ENCODE measurements around the gene DAB1. TPM values are rescaled to one million over a fixed set of nuclear protein-coding genes. Genes with fewer than 3 reads are reported as not detected.

Gene DAB1
- total RNA-seq, 2 donors from 2014 or later, result 8.7 to 13.6 TPM

GRCh38 chr1:57084701-57085100, 339.2 kb downstream of the DAB1 start:
- H3K27ac Mint-ChIP-seq, result no peak overlapping the region
- H3K4me1 Mint-ChIP-seq, result no peaks in the 10 kb centered on the region
- H3K27me3 Mint-ChIP-seq, result no peaks in the 10 kb centered on the region
- DNase-seq (no peak), ATAC-seq (no peak)
- no peak overlapping the region for H3K4me3 Mint-ChIP-seq
- H3K9me3 ChIP-seq (ENCODE audit: control insufficient read depth, low read length, poor library complexity, severe bottlenecking), result no peaks in the 10 kb centered on the region
- no peaks in the 10 kb centered on the region for H3K36me3 Mint-ChIP-seq (ENCODE audit: low read depth)

DNA sequence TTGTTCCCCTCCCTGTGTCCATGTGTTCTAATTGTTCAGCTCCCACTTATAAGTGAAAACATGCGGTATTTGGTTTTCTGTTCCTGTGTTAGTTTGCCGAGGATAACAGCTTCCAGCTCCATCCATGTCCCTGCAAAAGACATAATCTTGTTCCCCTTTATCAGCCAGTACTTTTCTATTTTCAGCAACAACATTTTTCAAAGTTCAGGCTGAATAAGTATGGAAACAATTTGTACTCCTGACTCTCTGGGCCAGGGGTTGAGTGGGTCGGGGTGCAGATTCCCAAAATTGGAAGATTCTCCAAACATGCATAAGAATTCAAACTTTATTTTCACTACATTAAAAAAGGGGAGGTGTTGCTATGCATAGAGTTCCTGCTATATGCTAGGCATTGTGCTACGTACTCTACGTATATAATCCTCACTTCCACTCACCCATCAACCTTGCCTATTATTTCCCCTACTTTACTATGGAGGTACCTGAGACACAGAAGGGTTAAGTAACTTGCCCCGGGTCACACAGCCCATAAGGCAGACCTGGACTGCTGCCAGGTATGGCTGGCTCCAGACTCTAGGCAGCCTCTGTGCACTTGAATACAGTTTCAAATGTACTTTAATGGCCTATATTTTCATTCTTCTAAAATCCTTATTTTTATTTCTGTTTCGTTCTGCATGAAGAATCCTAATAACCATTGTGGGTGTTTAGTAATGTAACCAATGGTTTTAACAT, 341.0 kb downstream of the DAB1 start:
- H3K4me3 Mint-ChIP-seq, result no peak overlapping the region
- no peak overlapping the region for H3K27ac Mint-ChIP-seq
- ATAC-seq (no peak), DNase-seq (no peak)
- no peaks in the 10 kb centered on the region for H3K27me3 Mint-ChIP-seq
- peaks cover 2% of the 10 kb centered on the region for H3K36me3 Mint-ChIP-seq (ENCODE audit: low read depth)
- no peaks in the 10 kb centered on the region for H3K4me1 Mint-ChIP-seq
- H3K9me3 ChIP-seq (ENCODE audit: control insufficient read depth, low read length, poor library complexity, severe bottlenecking), result no peaks in the 10 kb centered on the region

DNA sequence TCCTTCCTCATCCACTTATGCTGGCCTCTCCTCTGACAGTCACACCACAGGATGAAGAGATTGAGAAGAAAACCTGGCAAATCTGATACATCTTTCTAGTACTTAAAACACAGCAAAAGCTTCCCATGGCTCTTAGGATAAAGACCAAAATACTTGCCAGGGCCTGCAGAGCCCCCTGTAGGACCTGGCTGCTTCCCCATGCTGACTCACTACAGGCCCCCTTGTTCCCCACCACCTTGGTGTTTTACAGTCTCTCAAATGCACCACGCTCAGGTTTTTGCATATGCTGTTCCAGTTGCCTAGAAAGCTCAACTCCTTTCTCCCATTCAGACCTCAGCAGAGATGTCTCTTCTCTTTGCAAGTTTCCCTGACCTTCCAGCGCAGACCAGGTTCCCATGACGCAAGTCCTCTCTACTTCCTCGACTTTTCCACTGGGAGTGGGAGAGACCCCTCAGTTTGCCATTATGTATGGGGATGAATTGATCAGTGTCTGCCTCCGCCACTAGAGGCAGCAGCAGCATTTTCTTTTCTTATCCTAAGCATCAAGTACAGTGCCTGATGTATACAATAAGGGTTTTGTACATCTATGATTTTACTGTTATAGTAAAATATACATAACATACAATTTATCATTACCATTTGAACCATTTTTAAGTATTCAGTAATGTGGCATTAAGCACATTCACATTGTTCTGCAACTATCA, 344.3 kb downstream of the DAB1 start:
- H3K4me3 Mint-ChIP-seq, result no peak overlapping the region
- ATAC-seq (no peak), DNase-seq (no peak)
- no peak overlapping the region for H3K27ac Mint-ChIP-seq
- no peaks in the 10 kb centered on the region for H3K4me1 Mint-ChIP-seq
- no peaks in the 10 kb centered on the region for H3K27me3 Mint-ChIP-seq
- H3K36me3 Mint-ChIP-seq (ENCODE audit: low read depth), result peaks cover 2% of the 10 kb centered on the region
- no peaks in the 10 kb centered on the region for H3K9me3 ChIP-seq (ENCODE audit: control insufficient read depth, low read length, poor library complexity, severe bottlenecking)

DNA sequence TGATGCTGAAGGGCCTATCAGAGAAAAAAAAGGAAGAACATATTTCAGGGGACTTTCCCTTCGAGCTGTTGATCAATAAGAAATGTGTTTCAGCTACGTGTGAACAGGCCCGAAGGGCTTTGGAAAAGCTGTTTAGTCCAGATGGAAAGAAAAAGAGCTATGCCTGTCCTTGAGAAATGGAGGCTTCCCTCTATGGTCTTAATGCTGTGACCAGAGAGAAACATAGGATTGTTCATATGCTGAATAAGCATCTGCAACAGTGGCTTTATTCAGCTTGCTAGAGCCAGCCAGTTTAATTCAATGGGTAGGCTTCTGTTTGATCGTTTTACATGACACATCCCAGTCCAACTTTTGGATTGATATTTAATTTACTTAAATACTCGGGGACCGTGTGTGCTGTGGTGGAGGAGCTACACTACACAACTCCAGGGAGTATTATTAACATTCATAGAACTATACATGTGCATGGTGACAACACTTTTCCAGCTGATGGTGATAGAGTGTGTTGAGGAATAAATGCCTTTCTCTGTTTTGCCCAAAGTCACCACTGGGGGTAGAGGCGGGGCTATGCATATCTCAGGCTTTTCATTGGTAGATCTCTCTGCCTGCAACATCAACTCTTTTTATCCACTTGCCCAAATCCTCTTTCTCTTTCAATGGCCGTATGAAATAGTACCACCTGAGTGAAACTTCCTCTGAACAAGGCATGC, 351.3 kb downstream of the DAB1 start:
- ATAC-seq, result no peak
- Mint-ChIP-seq H3K27ac (no peak overlapping the region), H3K36me3 (ENCODE audit: low read depth) (peaks cover 5% of the 10 kb centered on the region), H3K4me1 (no peaks in the 10 kb centered on the region), H3K27me3 (no peaks in the 10 kb centered on the region), H3K4me3 (no peak overlapping the region)
- H3K9me3 ChIP-seq (ENCODE audit: control insufficient read depth, low read length, poor library complexity, severe bottlenecking), result no peaks in the 10 kb centered on the region
- DNase-seq, result no peak

DNA sequence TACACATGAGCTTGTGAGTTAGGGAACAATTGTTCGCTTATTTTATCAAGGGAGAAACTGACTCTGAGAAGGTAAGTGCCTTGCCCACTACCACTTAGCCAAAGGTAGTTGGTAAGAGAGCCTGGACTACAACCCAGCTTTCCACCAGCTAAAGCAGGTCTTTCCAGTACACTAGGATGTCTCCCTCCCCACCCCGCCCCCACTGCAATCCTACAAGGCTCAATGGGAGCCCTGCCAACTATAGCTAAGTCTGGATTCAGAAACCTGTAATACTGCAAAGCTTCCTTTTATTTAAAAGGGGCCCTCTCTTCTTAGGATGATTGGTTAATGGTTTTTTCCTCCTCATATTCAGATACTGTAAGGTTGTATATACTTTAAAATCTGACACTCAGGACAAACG, 356.0 kb downstream of the DAB1 start:
- no peaks in the 10 kb centered on the region for H3K4me1 Mint-ChIP-seq
- no peak overlapping the region for H3K27ac Mint-ChIP-seq
- ATAC-seq (no peak), DNase-seq (no peak)
- H3K4me3 Mint-ChIP-seq, result no peak overlapping the region
- H3K9me3 ChIP-seq (ENCODE audit: control insufficient read depth, low read length, poor library complexity, severe bottlenecking), result no peaks in the 10 kb centered on the region
- no peaks in the 10 kb centered on the region for H3K27me3 Mint-ChIP-seq
- peaks cover 2% of the 10 kb centered on the region for H3K36me3 Mint-ChIP-seq (ENCODE audit: low read depth)

DNA sequence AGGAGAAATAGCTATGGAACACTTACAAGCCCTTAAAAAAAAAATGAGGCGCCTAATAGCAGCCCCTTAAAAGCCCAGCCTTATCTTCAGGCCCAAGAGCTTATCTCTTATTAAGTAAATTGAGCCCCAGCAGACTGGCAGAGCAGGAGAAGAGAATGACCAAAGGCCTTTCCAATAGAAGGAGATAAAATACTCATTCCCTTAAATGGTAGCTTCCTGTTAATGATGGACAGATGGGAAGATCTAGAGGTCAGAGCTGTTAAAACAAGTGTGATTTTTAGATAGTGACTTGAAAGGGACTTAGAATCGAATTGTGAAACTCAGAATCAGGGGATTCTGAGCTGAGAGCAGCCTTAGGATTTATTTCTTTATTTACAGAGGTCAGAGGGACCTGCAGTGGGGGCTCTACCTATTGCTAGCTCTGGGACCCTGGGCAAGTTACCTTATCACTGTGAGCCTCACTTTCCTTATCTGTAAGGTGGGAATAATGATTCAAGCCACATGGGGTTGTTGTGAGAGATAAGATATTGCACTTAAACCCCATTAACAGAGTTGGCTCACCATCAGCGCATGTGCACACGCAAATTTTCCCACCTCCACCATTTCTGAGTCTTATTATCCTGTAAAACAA, 356.8 kb downstream of the DAB1 start:
- ATAC-seq (no peak), DNase-seq (no peak)
- peaks cover 2% of the 10 kb centered on the region for H3K36me3 Mint-ChIP-seq (ENCODE audit: low read depth)
- no peaks in the 10 kb centered on the region for H3K9me3 ChIP-seq (ENCODE audit: control insufficient read depth, low read length, poor library complexity, severe bottlenecking)
- H3K27me3 Mint-ChIP-seq, result no peaks in the 10 kb centered on the region
- no peak overlapping the region for H3K27ac Mint-ChIP-seq
- H3K4me1 Mint-ChIP-seq, result no peaks in the 10 kb centered on the region
- H3K4me3 Mint-ChIP-seq, result no peak overlapping the region

GRCh38 chr1:57065442-57065841, 358.4 kb downstream of the DAB1 start:
- DNase-seq, result no peak
- Mint-ChIP-seq H3K36me3 (ENCODE audit: low read depth) (peaks cover 2% of the 10 kb centered on the region), H3K27ac (no peak overlapping the region), H3K4me1 (no peaks in the 10 kb centered on the region), H3K4me3 (no peak overlapping the region), H3K27me3 (no peaks in the 10 kb centered on the region)
- ATAC-seq, result no peak
- no peaks in the 10 kb centered on the region for H3K9me3 ChIP-seq (ENCODE audit: control insufficient read depth, low read length, poor library complexity, severe bottlenecking)

DNA sequence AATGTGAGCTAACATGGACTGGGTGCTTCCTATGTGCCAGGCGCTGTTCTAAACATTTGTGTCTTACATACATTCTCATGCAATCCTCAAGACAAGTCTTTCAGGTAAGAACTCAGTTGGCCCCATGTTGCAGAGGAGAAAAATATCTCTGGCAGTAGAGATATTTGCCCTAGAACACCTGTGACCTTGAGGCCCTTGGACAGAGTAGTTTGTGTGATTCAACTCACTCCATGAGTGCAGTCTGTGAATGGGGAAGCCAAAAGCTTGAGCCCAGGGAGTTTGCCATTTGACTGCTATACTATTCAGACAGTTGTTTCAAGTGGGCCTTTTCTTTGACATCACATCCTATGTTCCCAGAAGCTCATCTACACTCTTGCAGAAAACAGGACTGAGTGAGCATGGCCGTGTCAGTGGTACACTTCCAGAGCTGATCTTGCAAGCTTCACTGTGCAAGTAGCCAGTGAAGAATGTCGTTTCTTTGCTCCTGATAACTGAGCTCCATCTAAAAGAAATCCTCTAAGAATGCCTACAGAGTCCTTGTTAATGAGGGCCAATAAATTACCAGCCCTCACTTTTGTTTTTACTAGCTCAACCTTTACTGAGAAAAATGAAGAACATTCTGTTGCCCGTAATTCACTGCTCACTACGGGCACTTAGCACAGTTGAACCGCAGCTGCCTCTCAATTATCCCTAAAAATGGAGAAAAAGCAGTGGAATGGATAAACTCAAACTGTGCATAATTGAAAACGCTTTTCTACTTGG, 359.3 kb downstream of the DAB1 start:
- no peak overlapping the region for H3K4me3 Mint-ChIP-seq
- H3K27me3 Mint-ChIP-seq, result no peaks in the 10 kb centered on the region
- no peaks in the 10 kb centered on the region for H3K9me3 ChIP-seq (ENCODE audit: control insufficient read depth, low read length, poor library complexity, severe bottlenecking)
- ATAC-seq (no peak), DNase-seq (no peak)
- H3K4me1 Mint-ChIP-seq, result no peaks in the 10 kb centered on the region
- peaks cover 2% of the 10 kb centered on the region for H3K36me3 Mint-ChIP-seq (ENCODE audit: low read depth)
- no peak overlapping the region for H3K27ac Mint-ChIP-seq

GRCh38 chr1:57063406-57064125, 360.3 kb downstream of the DAB1 start:
- H3K9me3 ChIP-seq (ENCODE audit: control insufficient read depth, low read length, poor library complexity, severe bottlenecking), result no peaks in the 10 kb centered on the region
- ATAC-seq (no peak), DNase-seq (no peak)
- peaks cover 9% of the 10 kb centered on the region for H3K4me1 Mint-ChIP-seq
- no peaks in the 10 kb centered on the region for H3K36me3 Mint-ChIP-seq (ENCODE audit: low read depth)
- no peak overlapping the region for H3K4me3 Mint-ChIP-seq
- no peaks in the 10 kb centered on the region for H3K27me3 Mint-ChIP-seq
- H3K27ac Mint-ChIP-seq, result no peak overlapping the region

DNA sequence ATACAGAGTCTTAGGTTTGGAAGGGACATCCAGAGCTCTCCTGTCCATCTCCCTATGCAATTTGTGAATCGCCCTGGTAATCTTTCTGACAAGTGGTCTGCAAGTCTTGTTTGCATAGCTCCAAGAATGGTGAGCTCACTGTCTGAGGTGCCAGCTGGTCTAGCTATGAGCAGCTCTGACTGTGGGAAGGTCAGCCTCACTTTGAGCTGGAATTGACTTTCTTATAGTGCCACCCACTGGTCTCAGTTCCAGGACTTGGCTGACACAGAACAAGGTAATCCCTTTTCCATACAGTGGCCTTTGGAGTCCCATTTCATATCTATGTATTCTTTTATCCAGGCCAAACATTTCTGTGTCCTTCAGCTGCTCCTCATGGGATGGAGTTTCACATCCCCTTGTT, 362.5 kb downstream of the DAB1 start:
- no peaks in the 10 kb centered on the region for H3K9me3 ChIP-seq (ENCODE audit: control insufficient read depth, low read length, poor library complexity, severe bottlenecking)
- Mint-ChIP-seq H3K4me3 (no peak overlapping the region), H3K27ac (no peak overlapping the region), H3K27me3 (no peaks in the 10 kb centered on the region), H3K4me1 (peaks cover 9% of the 10 kb centered on the region), H3K36me3 (ENCODE audit: low read depth) (peaks cover 4% of the 10 kb centered on the region)
- ATAC-seq (no peak), DNase-seq (no peak)

DNA sequence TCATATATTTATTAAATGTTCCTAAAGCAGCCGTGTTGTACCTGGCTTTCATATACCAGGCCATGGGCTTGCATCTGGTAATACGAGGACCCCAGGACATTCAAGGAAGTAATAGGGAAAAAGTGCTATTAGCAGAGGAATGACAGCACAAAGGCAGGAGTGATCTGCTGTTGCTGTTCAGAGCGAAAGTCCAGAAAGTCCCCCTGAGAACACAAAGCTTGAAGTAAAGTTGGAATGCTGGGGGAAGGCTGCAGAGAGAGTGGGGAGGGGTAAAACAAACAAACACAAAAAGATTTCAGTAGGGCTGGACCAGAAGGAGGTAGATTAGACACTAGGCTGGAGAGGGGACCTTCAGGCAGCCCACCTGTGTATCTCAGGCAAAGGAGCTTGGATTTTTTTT, 363.4 kb downstream of the DAB1 start:
- DNase-seq, result no peak

More for the DNA sequence above, 363.4 kb downstream of the DAB1 start:
- no peak overlapping the region for H3K4me3 Mint-ChIP-seq
- peaks cover 9% of the 10 kb centered on the region for H3K4me1 Mint-ChIP-seq
- no peak overlapping the region for H3K27ac Mint-ChIP-seq
- H3K27me3 Mint-ChIP-seq, result no peaks in the 10 kb centered on the region
- H3K36me3 Mint-ChIP-seq (ENCODE audit: low read depth), result peaks cover 4% of the 10 kb centered on the region
- no peaks in the 10 kb centered on the region for H3K9me3 ChIP-seq (ENCODE audit: control insufficient read depth, low read length, poor library complexity, severe bottlenecking)
- ATAC-seq, result no peak
